SK-N-SH treated with all-trans-retinoic acid at 6 μM for 48 hours (cell line): ENCODE measurements around the gene MED15.

Experiments used
- ATAC-seq: fragments of 200-7000 bp; cut with Tn5 transposase; 3 replicates; pipeline ENCODE4 v1.9.1; 2020; ENCODE audit warnings: mild to moderate bottlenecking, moderate library complexity
- BACH2 ChIP-seq: fragments of 250-450 bp; sonication (Bioruptor Pico); IDR thresholded peaks from 2 replicates; pipeline ENCODE4 v1.9.0; 2021; ENCODE audit warnings: mild to moderate bottlenecking, borderline replicate concordance
- CSDC2 ChIP-seq: fragments of 250-450 bp; sonication (Bioruptor Pico); IDR thresholded peaks from 2 replicates; pipeline ENCODE4 v1.5.0; 2020; ENCODE audit warnings: mild to moderate bottlenecking, moderate library complexity
- CSRNP3 ChIP-seq: fragments of 250-450 bp; sonication (Bioruptor Pico); IDR thresholded peaks from 2 replicates; pipeline ENCODE4 v1.5.1; 2021; ENCODE audit warnings: mild to moderate bottlenecking, moderate library complexity
- OSR1 ChIP-seq: fragments of 250-450 bp; sonication (Bioruptor Pico); IDR thresholded peaks from 2 replicates; pipeline ENCODE4 v1.8.0; 2022; ENCODE audit warnings: moderate library complexity, mild to moderate bottlenecking, inconsistent platforms
- PPARA ChIP-seq: fragments of 250-450 bp; sonication (Bioruptor Pico); IDR thresholded peaks from 2 replicates; pipeline ENCODE4 v1.5.0; 2020; ENCODE audit warnings: mild to moderate bottlenecking, borderline replicate concordance
- TOX ChIP-seq: fragments of 250-450 bp; sonication (Bioruptor Pico); IDR thresholded peaks from 2 replicates; pipeline ENCODE4 v1.8.0; 2021; ENCODE audit warnings: mild to moderate bottlenecking, moderate library complexity, borderline replicate concordance
- TSHZ2 ChIP-seq: fragments of 250-450 bp; sonication (Bioruptor Pico); IDR thresholded peaks from 2 replicates; pipeline ENCODE4 v1.5.0; 2020; ENCODE audit warnings: mild to moderate bottlenecking, moderate library complexity
- ZFP3 ChIP-seq: fragments of 250-450 bp; sonication (Bioruptor Pico); IDR thresholded peaks from 2 replicates; pipeline ENCODE4 v1.5.0; 2020; ENCODE audit warnings: mild to moderate bottlenecking, moderate library complexity
- ZNF565 ChIP-seq: fragments of 450-650 bp; formaldehyde crosslinking; conservative IDR thresholded peaks from 2 replicates; pipeline ENCODE4 v1.5.0; 2020; ENCODE audit warnings: low read depth, mild to moderate bottlenecking, moderate library complexity
- ZNF70 ChIP-seq: fragments of 450-650 bp; formaldehyde crosslinking; IDR thresholded peaks from 2 replicates; pipeline ENCODE4 v1.5.0; 2020; ENCODE audit warnings: mild to moderate bottlenecking, moderate library complexity
- ZNF8 ChIP-seq: fragments of 450-650 bp; formaldehyde crosslinking; IDR thresholded peaks from 2 replicates; pipeline ENCODE4 v1.5.0; 2020; ENCODE audit warnings: mild to moderate bottlenecking, moderate library complexity

MED15 gene

GRCh38 chr22:20636075-20636812 is 128.8 kb downstream of the MED15 start:
- TF ChIP-seq ZNF70: no peak
- no peak for TF ChIP-seq ZNF8 (CRISPR knock-in tag)
- TF ChIP-seq TSHZ2 (CRISPR knock-in tag): no peak
- no peak for TF ChIP-seq CSDC2
- TF ChIP-seq BACH2 (CRISPR knock-in tag): no peak
- no peak for TF ChIP-seq ZFP3 (CRISPR knock-in tag)
- TF ChIP-seq CSRNP3: no peak
- no peak for TF ChIP-seq OSR1 (CRISPR knock-in tag)
- no peak for TF ChIP-seq ZNF565 (CRISPR knock-in tag)
- no peak for TF ChIP-seq PPARA
- ATAC-seq: no peak

GRCh38 chr22:20636945-20637344 is 129.5 kb downstream of the MED15 start:
- TF ChIP-seq TOX: no peak
- TF ChIP-seq PPARA: no peak
- ATAC-seq: no peak
